HG03378 (cell line): ENCODE results near the gene STRN.
"Not testable (repeated sequence)": the region's sequence is repeated elsewhere in the genome, so short reads cannot be mapped to it uniquely, and the experiment has no call there.

Experiments used
- ATAC-seq: cut with Tn5 transposase; IDR thresholded peaks from one replicate; pipeline ENCODE4 v1.9.1; 2021; ENCODE audit warnings: mild to moderate bottlenecking, moderate library complexity; ENCODE audit not compliant: unreplicated experiment

STRN gene

DNA sequence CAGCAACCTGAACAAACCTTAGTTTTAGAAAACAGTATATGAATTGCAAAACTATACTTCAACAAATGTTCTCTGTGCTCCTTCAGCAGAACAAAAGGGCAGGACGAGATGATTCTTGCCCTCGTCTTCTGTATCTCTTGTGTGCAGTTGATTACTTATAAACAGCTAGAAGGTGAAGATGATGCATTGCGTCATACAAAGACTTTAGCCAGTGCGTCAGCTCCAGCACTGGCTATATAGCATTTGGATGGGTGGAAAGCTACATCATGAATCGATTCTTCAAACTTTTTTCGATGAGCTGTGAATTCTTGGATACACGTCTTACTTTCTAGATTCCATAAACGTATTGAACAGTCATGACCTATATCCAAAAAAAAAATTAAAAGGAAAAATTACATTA is 117.1 kb downstream of the STRN start:
- no peak for ATAC-seq

DNA sequence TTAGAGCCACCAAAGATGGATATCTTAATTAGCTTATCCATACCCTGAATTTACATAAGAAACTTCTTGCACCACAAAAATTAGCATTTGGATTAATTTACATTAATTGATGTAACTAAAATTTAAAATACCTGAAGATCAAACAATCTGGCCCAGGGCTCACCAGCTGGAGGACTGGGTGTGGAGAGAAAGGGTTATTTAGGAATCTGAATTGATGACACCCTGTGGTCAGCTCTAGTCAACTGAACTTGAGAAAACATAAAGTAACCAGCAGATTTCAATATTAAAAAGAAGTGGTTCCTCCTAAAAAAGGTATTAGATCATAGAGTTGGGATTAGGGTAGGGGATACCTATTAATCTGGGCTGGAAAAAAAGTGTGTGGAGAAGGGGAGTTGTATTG is 122.5 kb downstream of the STRN start:
- no peak for ATAC-seq

DNA sequence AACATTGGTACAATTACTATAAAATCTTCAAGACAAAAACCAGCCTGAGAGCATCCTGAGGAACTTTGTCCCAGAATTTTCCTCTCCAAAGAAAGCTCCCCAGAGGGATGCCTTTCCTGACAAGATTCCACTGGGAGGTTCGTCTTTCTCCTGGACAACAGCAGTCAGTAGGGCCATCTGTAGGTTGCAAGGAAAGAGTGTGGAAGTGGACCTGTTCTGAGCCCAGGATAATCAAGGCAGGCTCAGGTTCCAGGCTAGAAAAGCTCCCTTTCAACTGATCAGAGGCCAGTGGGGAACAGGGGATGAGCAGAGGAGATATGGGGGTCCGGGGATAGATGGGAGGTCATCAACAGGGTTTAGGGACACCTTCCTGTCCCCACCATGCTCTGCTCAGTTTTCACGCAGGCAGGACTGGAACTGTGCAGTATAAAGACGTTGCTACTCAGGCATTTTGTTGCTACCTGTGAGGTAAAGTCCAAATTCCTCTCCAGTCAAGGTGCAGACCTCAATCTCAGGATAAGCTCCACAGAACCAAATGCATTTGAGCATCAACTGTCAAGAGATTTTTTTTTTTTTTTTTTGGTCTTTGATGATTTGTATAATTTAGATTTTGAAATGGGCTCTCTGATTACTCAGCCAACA is 126.2 kb downstream of the STRN start:
- no peak for ATAC-seq

DNA sequence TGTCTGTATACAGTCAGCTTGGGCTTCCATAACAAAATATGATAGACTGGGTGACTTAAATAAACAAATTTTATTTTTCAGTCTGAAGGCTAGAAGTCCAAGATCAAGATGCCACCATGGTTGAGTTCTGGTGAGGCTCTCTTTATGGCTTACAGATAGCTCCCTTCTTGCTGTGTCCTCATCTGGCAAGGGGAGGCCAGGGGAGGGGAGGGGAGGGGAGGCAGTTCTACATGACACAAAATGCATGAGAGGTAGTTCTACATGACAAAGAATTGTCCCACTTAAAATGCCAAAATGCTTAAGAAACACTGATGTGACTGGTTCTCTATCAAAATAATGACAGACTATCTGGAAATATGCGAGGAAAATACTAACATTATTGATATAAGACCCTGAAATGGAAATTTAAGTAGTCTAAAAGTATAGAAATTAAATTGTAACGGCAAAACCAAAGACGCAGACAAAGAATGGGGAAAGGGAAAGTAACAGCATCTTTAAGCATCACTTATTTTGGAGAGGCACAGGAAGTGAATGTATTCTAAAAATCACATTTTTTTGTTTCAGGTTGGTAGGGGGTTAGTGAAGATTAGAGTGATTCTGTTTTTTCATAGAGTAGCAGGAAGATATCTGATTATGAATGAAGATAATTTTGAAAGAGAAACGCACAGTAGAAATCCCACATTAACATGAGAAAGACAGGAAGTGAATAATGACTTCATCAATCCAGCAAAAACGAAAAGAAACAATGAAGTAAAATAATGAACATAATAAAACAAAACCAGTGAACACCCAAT is 131.4 kb downstream of the STRN start:
- no peak for ATAC-seq

DNA sequence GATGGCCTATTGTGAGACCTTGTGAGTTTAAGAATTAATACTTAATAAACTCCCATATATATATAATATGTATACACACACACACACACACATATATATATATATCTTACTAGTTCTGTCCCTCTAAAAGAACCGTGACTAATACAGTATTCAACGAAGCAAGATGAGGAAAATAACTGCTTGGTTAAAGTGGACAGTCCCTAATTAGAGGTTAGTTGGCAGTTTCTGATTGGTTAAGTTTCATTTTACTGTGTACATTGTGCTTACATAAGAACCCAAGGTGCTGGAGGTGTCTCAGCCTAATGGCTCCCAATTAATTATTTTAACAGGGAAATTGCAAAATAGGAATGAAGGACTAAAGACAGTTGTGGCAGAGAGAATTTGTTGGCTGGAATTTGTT is 132.1 kb downstream of the STRN start:
- no peak for ATAC-seq

DNA sequence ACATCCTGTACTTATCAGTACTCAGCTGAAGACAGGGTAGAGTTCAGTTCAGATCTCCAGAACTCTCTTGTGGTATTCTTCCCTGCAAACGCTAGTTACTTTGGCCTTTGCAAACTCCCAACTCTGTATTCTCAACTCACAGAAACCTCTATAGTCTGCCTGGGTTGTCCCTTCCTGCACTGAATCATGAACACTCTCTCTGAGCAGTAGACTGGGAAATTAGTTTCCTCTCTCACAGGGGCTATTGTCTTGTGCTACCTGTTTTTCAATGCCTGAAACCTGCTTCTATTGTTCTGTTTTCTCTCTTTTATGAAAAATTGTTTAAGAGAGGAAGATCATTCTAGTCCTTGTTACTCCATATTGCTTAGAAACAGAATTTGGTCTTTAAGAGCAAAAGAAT is 135.2 kb downstream of the STRN start:
- no peak for ATAC-seq

DNA sequence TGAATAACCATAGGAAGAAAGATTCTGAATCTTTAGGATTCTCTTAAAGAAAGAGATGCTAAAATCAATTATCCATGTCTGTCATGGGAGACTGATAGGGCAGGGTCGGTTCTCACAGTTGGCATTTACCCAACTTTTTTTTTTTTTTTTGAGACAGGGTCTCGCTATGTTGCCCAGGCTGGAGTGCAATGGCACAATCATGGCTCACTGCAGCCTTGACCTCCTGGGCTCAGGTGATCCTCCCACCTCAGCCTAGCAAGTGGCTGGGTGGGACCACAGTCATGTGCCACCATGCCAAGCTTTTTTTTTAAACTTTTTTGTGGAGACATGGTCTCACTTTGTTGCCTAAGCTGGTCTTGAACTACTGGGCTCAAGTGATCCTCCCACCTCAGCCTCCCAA is 141.7 kb downstream of the STRN start:
- not testable (repeated sequence) for ATAC-seq

DNA sequence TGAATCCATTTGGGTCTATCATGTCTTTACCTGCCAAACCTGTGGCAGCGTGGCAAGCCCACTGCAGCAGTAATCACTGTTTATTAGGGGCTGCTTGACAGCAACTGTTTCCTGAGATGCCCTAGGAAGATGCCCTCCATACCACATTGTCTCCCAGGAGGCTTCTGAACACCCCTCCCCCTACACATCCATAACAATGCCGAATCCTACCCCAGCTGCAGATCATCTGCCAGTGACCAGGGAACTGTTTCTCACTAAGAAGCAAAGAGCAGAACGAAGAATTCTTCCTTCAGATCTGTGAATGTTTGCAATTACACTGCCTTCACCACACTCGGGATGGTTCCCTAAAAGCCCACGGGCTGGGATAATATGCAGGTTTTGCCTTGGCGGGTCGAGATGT is 142.1 kb downstream of the STRN start:
- ATAC-seq, result no peak

DNA sequence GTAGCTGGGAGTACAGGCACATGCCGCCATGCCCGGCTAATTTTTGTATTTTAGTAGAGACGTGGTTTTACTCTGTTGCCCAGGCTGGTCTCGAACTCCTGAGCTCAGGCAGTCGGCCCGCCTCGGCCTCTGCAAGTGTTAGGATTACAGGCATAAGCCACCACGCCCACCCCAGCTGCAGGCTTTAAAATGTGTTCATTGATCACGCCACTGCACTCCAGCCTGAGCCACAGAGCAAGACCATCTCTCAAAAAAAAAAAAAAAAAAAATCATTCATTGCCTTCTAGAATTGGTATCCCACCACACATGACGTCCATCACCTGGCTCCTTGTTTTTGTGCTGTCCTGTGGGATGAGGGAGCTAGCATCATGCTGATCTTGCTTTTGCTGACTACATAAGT is 142.5 kb downstream of the STRN start:
- ATAC-seq, result no peak

DNA sequence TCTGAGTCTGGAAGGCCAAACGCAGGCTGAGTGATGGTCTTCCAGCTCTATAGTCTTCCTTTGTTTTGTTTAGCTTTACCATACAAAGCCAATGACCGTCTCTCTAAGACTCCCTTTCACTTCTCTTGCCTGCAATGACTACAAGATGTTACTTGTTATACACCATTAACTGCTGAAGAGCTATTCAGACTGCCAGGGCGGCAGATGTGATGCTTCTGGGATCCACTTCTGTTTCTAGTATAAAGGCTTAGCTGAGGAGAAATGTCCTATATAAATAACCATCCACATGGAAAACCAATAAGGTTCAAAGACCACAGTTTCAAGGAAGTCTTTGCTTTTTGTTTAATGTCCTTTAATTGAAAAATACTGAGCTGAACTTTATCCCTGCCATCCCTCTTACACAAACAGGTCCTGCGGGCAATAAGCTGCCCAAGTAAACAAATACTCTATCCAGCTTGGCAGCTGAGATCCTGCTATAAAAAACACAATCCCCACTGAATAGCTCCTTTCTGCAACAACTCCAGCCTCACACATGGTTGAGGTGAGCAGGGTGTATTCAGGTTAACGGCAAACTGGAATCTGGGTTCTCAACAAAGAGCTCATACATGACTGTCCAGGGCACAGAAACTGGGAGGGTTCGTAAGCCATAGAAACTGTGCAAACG is 145.3 kb downstream of the STRN start:
- ATAC-seq, result no peak

DNA sequence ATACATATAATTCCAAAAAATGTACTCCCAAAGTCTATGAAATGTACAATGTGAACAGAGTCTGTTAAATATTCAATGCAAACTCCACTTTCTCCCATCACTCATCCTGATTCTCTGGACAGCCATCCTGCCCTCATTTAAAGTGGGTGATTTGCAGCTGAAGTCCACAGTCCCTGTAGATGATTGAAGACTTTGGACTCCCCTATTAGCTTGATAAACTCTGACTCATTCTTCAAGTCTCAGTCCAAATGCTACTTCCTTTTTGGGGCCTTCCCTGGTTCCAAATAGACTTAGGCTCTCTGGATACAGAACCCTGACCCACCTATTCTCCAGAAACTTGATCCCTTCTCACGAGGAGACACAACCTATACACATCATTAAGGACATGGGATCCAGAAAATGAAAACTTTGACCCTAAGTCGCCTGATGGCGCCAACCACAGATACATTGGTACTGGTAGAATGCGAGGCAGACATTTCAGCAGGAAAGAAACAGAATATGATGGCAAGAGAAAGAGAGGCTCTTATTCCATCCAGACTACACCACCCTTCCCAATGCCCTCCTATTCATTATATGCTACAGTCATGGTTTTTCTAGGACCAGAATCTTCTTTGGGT is 147.1 kb downstream of the STRN start:
- ATAC-seq, result no peak

DNA sequence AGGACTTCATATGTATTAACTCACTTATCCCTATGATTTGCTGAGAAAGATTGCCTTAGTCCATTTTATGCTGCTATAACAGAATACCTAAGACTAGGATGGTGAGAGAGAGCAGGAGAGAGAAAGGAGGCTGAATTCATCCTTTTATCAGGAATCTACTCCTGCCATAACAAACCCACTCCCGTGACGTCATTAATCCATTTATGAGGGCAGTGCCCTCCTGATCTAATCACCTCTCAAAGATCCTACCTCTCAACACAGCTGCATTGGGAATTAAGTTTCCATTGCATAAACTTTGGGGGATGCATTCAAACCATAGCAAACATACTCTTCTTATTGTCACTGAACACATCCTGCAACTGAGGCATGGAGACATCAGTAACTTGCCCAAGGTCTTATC is 147.8 kb downstream of the STRN start:
- ATAC-seq, result no peak

DNA sequence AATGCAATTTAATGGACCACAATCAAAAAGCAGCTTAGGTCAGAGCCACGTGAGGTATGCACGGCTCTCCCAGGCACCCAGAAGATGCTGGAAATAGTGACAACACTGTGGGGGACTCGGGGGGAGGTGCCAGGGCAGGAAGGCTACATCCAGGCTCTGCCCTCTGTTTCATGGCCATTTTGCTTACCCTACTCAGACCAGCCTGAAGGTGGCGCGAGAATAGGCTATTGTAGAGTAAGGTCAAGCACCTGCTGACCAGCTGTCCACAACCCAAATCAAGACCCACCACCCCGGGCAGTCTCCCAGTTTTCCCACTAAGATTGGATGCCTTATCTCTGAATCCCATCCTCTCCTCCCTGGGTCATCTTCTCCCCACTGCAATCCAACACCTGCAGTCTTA is 154.1 kb downstream of the STRN start:
- no peak for ATAC-seq

DNA sequence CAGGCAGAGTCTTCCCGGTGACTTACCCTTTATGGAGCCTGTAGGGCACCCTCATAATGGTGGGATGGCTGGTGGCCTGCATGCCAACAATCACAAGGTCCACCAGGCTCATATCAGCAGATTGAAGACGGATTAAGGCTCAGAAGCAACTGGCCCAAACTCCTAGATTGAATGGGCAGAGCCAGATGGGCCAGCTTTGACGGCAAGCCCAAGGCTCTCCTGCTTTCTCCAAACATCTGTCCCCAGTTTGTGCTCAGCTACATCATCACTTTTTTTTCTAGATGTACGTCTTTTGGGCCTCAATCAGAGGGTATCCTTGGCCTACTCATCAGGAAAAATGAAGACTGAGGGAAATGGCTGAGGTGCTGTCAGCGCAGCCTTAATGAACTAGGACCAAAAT is 155.3 kb downstream of the STRN start:
- no peak for ATAC-seq

DNA sequence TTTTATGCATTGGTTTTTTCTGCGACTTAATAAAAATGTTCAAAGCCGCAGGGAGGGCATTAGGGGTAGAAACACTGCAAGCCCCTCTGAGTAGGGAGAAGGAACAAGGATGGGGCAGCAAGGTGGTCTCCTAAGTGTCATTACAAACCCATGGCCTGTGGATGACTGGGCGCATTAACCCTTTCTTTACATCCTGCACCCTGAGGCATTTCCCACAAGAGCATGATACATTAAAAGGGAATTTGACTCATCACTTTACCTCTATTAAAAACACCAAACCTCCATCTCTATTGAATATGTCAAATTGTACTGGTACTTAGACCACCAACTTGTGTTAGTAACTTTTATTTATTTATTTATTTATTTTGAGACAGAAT is 157.3 kb downstream of the STRN start:
- no peak for ATAC-seq

DNA sequence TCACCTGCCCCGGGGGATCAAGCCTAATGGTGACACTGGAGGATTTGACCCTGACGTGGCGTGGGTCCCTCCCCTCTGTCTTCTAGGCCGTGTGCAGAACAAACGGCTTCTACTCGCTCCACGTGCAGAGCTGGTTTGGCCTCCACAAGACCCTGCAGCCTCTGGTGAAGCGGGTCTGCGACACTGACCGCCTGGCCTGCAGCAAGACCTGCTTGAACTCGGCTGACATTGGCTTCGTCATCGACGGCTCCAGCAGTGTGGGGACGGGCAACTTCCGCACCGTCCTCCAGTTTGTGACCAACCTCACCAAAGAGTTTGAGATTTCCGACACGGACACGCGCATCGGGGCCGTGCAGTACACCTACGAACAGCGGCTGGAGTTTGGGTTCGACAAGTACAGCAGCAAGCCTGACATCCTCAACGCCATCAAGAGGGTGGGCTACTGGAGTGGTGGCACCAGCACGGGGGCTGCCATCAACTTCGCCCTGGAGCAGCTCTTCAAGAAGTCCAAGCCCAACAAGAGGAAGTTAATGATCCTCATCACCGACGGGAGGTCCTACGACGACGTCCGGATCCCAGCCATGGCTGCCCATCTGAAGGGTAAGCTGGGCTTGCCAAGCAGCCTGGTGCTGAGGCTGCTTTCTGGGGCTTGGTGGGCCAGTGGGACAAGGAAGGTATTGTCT is 157.8 kb downstream of the STRN start:
- ATAC-seq, result no peak

DNA sequence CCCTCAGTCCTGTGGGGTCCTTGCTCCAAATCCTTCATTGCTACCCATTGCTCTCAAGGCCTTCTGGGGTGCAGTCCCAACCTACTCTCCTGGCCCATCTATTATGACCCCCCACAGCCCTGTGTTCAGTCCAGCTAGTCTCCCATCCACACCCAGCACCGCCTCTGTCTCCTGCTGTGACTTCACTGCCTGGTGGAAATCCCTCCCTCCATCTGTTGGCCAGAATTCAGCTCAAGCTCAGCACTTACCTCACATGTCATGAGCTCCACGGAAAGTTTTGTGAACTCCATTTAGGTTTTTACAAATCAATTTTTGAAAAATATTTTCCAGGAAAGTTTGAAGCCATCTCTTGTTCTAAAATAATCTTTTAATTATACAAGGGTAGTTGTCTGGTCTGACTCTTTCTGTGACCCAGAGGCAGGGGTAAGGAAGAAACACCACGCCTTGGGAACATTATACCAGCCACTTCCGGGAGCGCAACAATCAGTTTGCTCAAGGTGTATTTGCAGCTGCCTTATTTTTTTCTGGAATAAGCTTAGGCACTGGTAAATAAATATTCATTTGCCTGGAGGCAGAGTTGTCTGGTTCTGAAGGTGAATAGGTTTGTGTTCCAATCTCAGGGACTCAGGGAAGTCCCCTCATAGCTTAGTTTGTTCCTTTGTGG is 159.0 kb downstream of the STRN start:
- ATAC-seq, result no peak

DNA sequence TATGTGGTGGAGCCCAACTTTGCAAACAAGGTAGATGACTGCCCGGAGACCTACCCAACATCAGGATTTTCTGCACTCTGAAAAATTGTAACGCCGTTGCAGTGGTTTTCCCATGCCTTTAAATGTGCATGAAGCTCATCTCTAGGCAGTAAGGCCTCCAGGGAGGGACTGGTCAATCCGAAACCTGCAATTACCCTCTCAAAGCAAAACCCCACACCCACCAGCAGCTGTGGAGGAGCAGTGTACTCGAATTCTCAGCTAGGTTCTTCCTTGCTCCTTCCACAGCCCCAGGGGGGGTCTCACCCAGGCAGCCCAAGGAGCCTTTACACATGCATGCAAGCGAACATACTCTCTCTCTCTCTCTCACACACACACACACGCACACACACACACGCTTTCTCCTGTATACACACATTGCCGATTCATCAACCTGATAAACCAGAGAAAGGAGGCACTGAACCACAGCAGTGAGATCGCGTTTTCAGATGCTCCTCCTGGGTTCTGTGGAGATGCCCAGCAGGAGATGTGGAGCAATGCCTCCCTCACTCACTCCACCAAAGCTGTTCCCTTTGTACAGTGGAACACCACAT is 160.6 kb downstream of the STRN start:
- no peak for ATAC-seq

DNA sequence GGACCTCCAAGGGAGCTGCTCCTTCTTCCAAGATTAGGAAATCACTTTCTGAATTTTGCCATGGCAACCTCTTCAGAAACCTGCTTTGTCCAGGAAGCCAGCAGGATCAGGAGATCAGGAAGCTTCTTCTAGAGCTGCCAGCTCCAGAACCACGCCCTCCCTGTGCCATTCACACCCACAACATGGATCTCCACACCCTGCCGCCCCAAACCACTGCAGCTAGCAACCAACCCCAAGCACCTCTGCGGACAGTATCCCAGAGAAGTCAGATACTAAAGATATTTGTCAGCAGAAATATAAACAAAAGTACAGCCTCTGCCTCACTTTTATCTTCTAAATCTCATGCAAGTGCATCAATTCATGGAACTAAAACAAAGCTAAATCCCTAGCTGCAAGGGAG is 163.4 kb downstream of the STRN start:
- ATAC-seq, result no peak

DNA sequence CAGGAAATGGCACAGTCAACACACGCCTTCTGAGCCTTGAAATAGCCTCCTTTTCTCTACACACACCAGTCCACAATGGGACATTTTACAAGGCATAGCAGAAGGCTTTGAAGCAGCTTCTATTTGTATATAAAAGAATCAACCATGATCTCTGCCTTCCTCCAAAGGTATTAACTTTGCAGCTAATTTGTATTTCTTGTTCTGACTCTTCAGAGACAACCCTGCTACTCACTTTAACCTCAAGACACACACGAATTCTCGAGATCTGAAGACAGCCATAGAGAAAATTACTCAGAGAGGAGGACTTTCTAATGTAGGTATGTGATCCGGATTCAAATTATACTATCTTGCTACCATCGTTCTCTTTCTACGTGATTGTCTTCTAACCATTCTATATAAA is 165.2 kb downstream of the STRN start:
- ATAC-seq, result no peak
